H1 (cell line): Measurements from ENCODE around the gene WDR81. TPM values are rescaled to one million over a fixed set of nuclear protein-coding genes. Genes with fewer than 3 reads are reported as not detected.

Experiments
- CBX8 ChIP-seq: fragments of 300-800, 300-1000 bp; sonication (generic); IDR thresholded peaks from 2 replicates; pipeline ENCODE4 v1.7.1; 2016; ENCODE audit warnings: low read depth, low read length, borderline replicate concordance
- CREB1 ChIP-seq: IDR thresholded peaks from 2 replicates; pipeline ENCODE4 v1.6.1; 2012; ENCODE audit warnings: inconsistent platforms
- EGR1 ChIP-seq: IDR thresholded peaks from 2 replicates; pipeline ENCODE4 v1.6.1; 2011; ENCODE audit warnings: low read depth, low read length, borderline replicate concordance
- GABPA ChIP-seq: IDR thresholded peaks from 2 replicates; pipeline ENCODE4 v1.6.1; 2011; ENCODE audit warnings: mild to moderate bottlenecking, low read length, moderate library complexity, borderline replicate concordance; ENCODE audit not compliant: insufficient read depth
- KDM1A ChIP-seq: fragments of 200-600, 300-600 bp; sonication (generic); IDR thresholded peaks from 2 replicates; pipeline ENCODE4 v1.7.1; 2016; ENCODE audit warnings: mild to moderate bottlenecking, low read length, borderline replicate concordance
- KDM4A ChIP-seq: IDR thresholded peaks from one replicate; pipeline ENCODE4 v1.7.1; 2012; ENCODE audit warnings: low read depth, mild to moderate bottlenecking, moderate library complexity, low read length, inconsistent platforms; ENCODE audit not compliant: severe bottlenecking
- MAFK ChIP-seq: IDR thresholded peaks from 2 replicates; pipeline ENCODE4 v1.6.1; 2012; ENCODE audit warnings: low read depth, mild to moderate bottlenecking, improper control_type of control experiment, low read length
- MAX ChIP-seq: IDR thresholded peaks from 2 replicates; pipeline ENCODE4 v1.6.1; 2012; ENCODE audit warnings: inconsistent platforms
- PHF8 ChIP-seq: fragments of 200-600 bp; sonication (generic); conservative IDR thresholded peaks from 2 replicates; pipeline ENCODE4 v1.7.1; 2012; ENCODE audit warnings: low read depth, mild to moderate bottlenecking, inconsistent platforms, low read length, moderate library complexity
- POLR2A ChIP-seq, 2 experiments: IDR thresholded peaks; 1 replicate in 1 of 2; 2 replicates in 1 of 2; pipeline ENCODE4 v1.6.1; 2011; ENCODE audit warnings: low read depth in 2 of 2, low read length in 2 of 2, mild to moderate bottlenecking in 2 of 2; ENCODE audit errors: control extremely low read depth in 1 of 2
- RAD21 ChIP-seq, 2 experiments: IDR thresholded peaks in 1 of 2; conservative IDR thresholded peaks in 1 of 2; 2 replicates each; pipeline ENCODE4 v1.6.1; 2011; ENCODE audit warnings: low read depth in 2 of 2, low read length in 2 of 2, improper control_type of control experiment in 1 of 2, inconsistent platforms in 1 of 2, mild to moderate bottlenecking in 1 of 2, moderate library complexity in 1 of 2
- SIX5 ChIP-seq: IDR thresholded peaks from 2 replicates; pipeline ENCODE4 v1.6.1; 2011; ENCODE audit warnings: mild to moderate bottlenecking, low read depth, low read length
- SP2 ChIP-seq: IDR thresholded peaks from 2 replicates; pipeline ENCODE4 v1.6.1; 2012; ENCODE audit warnings: mild to moderate bottlenecking, low read length, inconsistent platforms
- TCF12 ChIP-seq: IDR thresholded peaks from 2 replicates; pipeline ENCODE4 v1.6.1; 2011; ENCODE audit warnings: low read depth, mild to moderate bottlenecking, low read length
- TEAD4 ChIP-seq: IDR thresholded peaks from 2 replicates; pipeline ENCODE4 v1.6.1; 2012; ENCODE audit warnings: low read depth, low read length, inconsistent platforms, mixed read lengths
- USF2 ChIP-seq: IDR thresholded peaks from 2 replicates; pipeline ENCODE4 v1.6.1; 2011; ENCODE audit warnings: low read length, improper control_type of control experiment
- ZNF274 ChIP-seq: IDR thresholded peaks from 2 replicates; pipeline ENCODE4 v1.7.0; 2012; ENCODE audit warnings: low read length, borderline replicate concordance; ENCODE audit errors: extremely low read depth
- polyA plus RNA-seq, 7 experiments: library from polyadenylated mRNA; depleted of rRNA in 3 of 7; stranded (reverse) in 5 of 7; unstranded in 2 of 7; fragments of >200 nt in 5 of 7; fragments of 200-250 nt in 2 of 7; gene quantifications; 1 replicate in 5 of 7; 2 replicates in 1 of 7; 4 replicates in 1 of 7; pipeline versions ENCODE4 v1.2.1 to v1.2.3, GENCODE V29; 2011 to 2013; ENCODE audit warnings: missing spikeins in 2 of 7, mixed read lengths in 2 of 7
- total RNA-seq: library from RNA; stranded (reverse); fragmentation: NEBNext Ultra II Directional; extraction: Animal tissue kit (Norgen Biotek cat#: 25700); gene quantifications from 2 replicates; pipeline ENCODE4 v1.2.1, GENCODE V29; 2021

Gene WDR81
- total and polyA plus RNA-seq, 2 of the 8 experiments (the other 6 are each of a cell fraction or from before 2014, with no cell fraction given) = 9.1 to 12.3 TPM

- TF ChIP-seq POLR2A (IDR thresholded peaks at IDR 0.05; ENCODE audit: control extremely low read depth in 1 of 2, low read depth in 2 of 2, low read length in 2 of 2) = peak; percentile 32 to 70
- peak; percentile 73 for TF ChIP-seq SP2
- TF ChIP-seq USF2 = peak; percentile 65
- TF ChIP-seq MAX = peak; percentile 45; the same call in 1 of the 2 replicates
- no peak for TF ChIP-seq TCF12
- TF ChIP-seq KDM1A = no peak
- no peak for TF ChIP-seq RAD21 (IDR thresholded peaks at IDR 0.05 in 1 of 2, conservative IDR thresholded peaks at IDR 0.05 in 1 of 2; ENCODE audit: low read depth in 2 of 2, low read length in 2 of 2)
- no peak for TF ChIP-seq CBX8
- no peak for TF ChIP-seq GABPA
- no peak for TF ChIP-seq EGR1
- no peak for TF ChIP-seq ZNF274
- TF ChIP-seq KDM4A = peak; percentile 29
- peak; percentile 94 for TF ChIP-seq CREB1
- TF ChIP-seq TEAD4 = peak; percentile 47; the same call in 1 of the 2 replicates
- TF ChIP-seq SIX5 = peak; percentile 69
- TF ChIP-seq PHF8 = peak; percentile 59
- TF ChIP-seq MAFK = peak; percentile 94
Observed at GRCh38 chr17:1716076-1716911, 8.2 kb upstream of the WDR81 start (continued).
